Measurements from ENCODE around the gene TNNC1.

Gene TNNC1

DNA sequence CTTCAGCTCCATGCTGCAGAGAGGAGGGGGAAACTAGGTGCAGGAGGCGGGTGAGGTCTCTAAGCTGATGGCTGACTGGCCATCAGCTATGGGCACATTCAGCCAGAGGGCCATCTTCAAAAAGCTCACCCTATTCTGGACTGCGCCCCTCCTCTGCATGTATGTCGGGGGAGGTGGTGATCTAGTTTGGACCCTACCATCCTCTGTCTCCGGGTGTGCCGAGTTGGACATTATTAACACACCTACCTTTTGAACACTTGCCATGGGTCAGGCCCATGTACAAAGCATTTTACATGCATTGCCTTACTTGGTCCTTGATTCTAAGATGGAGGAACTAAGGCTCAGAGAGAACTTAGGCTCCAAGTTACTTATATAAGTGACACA lies 3.0 kb upstream of the TNNC1 start:
- DNase-seq = no peak

DNA sequence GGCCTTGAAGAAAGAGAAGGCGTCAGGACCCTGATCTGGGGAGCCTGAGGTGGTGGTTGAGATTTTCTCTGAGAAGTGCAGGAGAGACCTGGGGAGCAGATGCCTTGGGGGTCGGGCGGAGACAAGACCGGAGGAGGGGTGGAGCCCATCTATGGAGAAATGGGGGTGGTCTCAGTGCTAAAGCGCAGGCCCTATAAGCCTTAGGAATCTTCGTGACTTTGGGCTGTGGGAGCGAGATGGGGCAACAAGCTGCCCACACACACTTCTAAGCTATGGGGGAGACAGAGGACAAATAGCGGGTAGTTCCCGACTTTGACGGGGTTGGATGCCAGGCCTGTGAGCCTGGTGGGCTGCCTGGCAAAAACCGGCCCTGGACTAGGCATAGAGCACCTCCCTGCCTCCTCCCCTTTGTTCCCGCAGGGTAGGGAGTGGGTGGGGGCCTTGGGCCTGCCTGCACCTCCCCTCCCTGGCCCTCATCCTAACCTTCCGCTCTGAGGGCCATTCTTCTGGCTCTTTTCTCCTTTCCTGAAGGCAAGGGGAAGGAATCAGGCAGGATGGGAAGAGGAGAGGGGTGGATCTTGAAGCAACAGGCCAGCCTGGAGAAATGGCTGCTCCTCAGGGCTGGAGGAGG lies 2.4 kb upstream of the TNNC1 start:
- no peak for DNase-seq

DNA sequence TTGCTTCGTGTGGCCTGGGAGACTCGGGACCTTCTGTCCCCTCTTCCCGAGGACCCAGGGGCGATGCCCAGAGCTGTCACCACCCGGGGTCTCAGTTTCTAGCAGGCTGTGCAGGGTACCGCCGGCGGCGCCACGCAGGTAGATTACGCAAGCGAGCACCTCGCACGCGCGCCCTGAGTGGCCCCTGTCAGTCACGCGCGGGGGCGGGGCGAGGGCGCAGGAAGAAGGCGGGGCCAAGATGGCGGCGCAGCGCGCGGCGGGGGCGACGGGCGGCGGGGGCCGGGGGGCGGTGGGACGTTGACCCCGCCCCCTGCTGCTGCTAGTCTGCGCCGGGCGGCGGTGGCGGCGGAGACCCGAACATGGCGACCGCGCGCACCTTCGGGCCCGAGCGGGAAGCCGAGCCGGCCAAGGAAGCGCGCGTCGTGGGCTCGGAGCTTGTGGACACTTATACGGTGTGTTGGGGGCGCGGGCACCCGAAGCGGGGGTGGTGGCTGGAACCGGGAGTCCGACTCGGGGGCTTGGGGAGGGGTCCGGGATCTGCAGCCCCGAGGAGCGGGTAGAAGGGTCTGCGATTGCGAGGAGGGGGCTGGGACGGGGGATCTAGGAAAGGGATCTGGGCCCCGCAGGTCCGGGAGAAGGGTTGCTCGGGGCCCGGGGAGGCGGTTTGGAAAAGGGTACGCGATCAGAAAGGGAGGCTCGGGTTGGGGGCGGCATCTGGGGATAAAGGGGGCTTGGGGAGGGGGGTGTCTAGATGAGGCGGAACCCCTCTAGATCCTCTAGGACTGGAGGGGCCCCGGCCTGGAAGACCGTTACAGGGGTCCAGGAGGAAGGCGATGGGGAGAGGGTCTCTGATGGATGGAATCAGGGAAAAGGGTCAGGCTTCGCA lies 1.7 kb upstream of the TNNC1 start, which contains the start of gene NISCH:
TSS of gene NISCH (plus strand) at position 322 of the 886 bp plus-strand sequence. CDS start at position 360, 38 bp downstream.
- peak; percentile 73 to 82 for DNase-seq

DNA sequence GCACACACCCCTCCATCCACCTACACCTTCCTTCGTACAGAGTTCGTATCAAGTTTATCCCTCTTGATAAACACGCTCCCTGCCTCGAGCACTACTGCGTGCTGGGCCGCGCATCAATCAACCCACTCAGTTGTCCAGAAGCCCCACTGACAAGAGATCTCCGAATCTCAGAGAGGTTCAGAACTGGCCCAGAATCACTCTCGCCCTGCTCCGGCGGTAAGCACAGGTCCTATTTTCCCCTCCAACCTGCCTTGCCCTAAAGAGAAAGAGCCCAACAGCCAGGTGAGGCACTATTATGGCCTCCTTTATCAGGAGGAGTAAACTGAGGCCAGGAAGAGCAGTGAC lies 1.1 kb upstream of the TNNC1 start:
- DNase-seq = no peak

DNA sequence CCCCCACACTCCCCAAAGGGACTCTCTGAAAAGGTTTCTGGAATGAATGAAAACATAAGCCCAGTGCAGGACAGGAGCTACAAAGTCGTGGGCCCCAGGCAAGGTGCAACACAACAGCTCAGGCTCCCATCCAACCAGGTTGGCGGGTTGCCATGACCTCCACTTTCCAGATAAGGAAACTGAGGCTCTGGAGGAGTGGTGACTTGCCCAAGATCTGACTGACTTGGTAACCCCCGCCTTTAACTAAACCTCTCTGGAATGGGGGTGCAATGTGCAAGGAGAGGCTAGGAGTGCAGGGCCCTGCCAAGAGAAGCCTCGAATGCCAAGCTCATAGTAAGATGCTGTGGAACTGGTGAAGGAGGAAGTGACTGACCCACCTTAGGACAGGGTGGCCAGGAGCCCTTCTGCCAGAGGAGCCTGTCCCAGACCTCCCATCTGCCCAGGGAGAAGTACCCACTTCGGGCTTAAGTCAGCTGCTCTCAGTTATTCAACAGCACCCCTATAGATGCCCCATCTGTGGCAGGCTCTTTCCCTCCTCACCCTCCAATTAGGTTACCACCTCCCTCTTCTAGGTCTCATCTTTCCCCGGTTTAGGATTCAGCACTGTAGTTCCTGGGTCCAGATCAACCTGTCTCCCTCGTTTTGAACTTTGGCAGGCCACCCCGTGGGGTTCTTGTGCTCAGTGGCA lies 553 bp upstream of the TNNC1 start:
- DNase-seq = no peak

DNA sequence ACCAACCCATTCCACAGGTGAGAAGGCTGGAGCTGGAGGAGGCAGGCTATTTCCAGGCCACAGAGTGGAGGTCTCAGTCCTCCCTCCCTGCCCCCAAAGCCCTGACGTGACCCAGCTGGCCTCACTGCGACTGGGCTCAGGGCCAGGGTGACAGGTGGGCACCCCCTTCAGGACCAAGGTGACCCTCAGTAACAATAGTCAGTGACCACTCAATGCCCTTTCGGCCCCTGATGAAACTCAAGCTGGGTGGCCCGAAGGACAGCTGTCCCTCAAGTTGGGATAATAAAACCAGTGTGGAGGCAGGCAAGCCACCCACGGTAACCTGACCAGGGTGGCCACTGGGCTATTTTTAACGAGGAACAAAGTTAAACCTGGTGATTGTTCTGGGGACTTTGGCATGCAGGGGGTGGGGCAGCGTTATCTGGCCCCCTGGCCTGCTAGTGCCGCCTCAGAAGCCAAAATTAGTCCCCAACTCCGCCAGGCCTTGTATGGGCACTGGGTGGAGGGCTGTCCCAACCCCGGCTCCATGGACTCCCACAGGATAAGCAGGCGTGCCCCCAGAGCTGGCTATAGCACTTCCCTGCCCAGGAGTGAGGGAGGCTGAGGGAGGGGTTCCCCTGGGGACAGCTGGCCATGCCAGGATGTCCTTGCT lies 1.1 kb downstream of the TNNC1 start:
- DNase-seq = no peak

DNA sequence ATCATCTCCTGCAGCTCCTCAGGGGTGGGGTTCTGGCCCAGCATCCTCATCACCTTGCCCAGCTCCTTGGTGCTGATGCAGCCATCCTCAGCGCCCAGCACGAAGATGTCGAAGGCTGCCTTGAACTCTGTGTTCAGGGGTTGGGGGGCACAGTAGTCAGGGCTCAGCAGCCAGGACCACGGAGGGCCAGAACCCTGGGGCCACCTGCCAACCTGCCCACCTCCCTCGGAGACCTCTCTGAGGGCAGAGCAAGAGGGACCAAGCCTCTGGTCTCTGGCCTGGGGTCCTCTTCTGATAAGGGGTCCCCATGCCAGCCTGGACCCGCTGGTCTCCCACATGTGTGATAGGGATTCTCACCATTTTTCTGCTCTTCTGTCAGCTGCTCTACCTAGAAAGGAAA lies 1.7 kb downstream of the TNNC1 start:
- no peak for DNase-seq

DNA sequence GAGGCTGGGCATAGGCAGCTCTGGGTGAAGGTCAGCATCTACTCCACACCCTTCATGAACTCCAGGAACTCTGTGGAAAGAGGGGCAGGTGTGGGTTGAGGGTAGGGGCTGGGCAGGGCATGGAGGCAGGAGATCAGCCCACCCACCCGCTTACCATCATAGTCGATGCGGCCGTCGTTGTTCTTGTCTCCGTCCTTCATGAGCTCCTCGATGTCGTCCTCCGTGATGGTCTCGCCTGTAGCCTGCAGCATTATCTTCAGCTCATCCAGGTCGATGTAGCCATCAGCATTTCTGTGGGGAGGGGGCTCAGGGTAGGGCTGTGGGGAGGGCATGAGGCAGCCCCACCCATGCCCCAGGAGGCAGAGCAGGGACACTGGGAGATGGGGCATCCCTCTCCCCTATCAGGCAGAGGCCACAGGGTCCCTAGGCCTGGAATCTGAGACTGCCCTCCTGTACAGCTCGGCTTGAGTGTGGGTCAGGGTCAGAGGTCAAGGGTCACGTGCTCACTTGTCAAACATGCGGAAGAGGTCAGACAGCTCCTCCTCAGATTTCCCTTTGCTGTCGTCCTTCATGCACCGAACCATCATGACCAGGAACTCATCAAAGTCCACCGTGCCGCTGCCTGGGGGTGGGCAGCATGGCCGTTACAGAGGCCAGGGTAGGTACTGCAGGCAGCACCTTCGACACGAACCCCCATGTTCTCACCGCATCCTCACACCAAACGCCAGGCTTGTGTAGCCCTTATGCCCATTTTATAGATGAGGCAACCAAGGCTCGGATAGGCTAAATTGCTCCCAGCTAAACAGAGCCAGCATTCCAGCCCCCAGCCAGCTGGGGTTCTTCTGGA lies 2.4 kb downstream of the TNNC1 start:
- no peak for DNase-seq

DNA sequence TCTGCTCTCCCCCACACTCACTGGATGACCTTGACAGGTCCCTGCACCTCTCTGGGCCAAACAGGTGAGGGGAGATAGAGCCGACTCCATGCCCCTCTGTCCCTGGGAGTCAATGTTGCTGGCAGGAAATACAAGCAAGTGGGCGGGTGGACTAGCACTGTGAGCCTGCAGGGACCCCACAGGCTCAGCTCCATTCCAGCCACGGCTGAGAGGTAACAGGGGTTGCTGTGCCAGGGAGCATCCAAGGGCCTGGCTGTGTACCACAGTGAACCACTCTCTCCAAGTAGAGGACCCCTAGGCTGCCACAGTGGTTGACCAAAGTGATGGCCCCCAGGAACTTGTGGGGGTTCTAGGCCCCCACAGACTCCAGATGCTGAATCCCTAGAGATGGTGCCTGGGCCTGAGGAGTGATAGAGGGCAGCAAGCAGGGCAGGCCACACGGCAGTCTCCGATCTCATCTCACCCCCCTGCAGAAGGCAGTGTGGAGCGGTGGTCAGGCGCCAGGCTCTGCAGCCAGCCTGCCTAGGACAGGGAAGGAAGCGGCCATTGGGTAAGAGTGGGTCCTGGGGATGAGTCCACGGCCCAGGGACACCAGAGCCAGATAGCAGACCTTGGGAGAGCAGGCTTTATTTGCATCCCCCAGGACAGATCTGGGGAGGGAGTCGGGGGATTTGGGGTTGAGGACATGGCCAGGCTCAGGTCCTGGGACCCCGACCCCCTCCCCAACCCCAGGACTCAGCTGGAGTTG lies 3.2 kb downstream of the TNNC1 start:
- DNase-seq = no peak

DNA sequence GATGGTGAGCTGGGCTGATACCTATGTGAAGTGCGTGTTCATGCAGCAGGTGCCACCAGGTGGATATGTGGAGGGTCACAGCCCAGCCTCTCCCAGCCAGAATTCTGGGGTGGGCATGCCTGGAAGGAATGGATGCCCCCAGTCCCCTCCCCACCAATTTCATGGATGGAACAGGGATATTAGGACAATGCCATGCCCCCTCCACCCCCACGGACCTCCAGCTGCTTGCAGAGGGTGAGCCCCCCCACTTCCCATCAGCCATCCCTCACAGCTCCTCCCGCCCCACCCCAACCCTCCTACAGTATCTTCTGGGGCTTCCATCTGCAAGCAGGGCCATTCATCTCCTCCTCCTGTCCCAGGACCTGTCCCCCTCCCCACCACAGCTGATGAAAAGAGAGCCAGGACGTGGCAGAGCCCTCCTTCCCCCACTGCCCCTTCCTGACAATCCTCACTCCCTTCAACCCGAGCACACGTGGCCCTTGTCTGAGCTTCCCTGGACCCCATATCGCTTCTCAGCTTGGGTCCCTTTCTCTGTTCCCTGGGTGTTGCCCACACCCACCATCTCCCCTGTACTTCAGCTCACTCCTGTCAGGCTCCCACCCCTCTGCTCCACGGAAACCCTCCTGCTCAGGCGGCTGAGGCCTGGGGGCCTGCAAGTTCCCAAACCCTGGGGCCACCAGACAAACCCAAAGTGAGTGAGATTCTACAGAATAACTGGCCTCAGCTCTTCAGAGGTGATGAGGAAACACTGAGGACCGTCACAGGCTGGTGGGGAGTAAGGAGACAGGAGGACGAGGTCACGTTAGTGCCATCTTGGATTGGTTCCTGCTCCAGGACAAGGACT lies 6.1 kb downstream of the TNNC1 start:
- no peak for DNase-seq

DNA sequence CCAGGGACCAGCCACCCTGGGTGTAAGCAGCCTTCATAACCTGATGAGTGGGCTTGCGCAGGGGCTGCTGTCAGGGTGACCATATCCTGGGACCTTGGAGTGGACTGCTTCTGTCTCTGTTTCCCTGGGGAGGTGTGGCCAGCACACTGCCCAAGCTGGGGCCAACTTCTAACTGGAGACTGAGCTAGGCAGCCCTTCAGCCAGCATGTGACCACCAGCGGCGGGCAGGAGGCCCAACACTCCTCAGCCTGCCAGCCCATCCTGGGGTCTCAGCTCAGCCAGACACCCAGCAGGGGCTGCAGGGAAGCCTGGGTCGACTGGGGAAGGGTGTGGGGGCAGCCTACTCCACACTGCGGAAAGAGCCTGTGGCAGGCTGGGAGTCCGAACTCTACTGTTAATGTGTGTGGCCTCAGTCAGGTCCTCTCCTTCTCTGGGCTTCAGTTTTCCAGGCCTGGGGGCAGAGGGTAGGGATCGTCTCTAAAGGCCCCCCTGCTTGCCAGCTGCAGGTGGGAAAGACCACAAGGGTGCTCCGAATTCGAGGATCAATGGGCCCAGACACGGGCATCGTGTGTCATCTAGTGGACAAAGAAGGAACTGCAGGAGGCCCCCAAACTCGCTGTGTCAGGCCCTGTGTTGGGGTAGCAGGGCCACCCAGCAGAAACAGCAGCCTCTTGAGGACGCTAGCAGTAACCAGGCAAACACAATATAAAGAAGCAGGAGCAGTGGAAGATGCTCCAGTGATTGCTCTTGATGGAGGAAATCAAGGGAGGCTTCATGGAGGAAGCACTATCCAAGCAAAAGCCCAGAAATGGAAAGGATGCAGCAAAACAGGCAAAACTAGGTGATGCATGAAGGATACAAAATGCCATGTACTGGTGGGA lies 7.0 kb downstream of the TNNC1 start:
- DNase-seq = peak in 1 of 2 donors; percentile 40

DNA sequence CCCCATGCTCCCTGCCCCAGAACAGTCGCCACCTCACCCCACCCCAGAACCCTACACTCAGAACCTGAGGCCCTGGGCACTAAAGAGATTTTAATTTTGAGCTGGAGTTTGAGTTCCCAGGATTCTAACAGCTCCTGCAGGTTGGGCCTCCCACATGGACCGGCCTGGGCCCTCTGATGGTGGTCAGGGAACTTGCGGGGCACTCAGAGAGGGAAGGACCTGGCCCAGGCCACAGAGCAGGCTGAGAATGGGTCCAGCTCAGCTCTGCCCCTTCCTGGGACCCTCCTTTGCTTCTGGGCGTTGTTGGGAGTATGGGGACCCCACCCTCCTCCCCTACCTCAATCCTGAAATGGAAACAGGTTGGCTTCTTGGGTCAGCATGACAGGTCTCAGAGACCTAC lies 7.8 kb downstream of the TNNC1 start:
- DNase-seq = no peak

DNA sequence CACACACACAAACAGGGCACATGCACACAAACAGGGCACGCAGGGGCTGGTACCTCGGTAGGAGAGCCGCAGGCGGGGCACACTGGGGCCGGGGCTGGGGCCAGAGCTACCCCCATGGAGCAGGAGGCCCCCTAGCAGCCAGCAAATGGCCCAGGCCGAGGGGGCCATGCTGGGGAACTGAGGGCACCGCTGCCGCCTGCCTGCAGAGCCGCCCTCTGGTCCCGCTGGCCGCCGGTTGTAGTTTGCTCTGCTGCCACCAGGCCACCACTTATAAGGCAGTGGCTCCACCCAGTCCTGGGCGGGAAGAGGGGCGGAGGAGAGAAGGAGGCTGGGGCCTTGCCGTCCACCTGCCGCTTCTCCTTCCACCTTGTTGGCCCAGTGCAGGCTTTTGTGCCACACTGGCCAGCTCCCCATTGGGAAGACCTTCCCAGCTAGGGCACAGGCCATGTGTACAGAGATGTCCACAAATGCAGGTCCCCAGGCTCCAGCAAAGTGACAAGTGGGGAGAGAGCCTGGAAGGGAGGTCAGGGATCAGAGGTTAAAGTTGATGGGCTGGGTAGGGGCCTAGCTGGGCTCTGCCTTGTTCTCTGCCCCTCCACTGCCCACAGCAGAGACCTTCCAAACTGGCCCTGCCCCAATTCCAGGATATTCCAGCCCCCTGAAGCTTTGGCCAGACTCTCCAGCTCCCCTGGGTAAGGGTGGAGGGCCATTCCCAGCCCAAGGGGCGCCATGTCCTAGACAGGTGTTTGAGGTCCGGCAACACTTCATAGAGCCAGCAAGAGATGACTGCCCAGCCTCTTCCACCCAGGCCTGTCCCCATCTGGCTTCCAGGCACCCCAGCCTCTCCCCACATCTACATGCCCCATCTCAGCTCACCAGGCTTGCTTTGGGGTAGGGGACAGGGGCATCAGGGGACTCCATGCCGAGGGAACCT lies 8.7 kb downstream of the TNNC1 start, which contains the start of gene SEMA3G:
TSS of gene SEMA3G (minus strand) at position 244 of the 934 bp plus-strand sequence. CDS start at position 168, 76 bp downstream.
- DNase-seq = no peak

DNA sequence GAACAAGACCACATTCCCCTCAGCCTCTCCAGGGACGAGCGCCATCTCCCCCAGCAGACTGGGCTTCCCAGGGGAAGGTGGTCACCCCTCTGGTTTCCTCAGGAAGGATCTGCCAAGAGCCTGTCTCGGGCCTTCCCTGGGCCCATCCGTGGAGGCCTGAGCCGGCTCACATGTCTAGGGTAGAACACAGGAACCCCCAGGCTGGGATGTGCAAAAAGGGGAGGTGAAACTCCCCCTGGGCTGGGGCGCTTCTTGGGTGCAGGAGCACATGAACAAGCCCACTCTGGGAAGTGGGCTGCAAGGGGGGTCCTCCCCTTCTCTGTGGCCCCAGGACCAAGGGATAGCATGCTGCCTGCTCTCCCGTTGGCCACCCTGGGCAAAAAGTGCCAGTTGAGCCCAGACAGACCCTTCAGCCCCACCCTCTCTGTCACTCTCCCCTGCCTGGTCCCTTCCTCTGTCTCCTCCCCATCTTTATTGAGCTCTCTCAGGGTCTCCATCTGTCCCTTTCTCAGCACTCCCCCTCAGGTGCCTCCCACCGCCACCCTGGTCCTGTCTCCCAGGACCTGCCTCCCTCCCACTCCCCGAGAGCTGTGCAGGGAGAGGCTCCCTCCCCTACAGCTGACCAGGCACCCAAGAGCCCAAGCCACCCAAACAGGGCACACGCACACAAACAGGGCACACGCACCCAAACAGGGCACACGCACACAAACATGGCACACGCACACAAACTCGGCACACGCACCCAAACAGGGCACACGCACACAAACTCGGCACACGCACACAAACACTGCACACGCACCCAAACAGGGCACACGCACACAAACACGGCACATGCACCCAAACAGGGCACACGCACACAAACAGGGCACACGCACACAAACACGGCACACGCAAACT lies 9.8 kb downstream of the TNNC1 start:
- no peak for DNase-seq

DNA sequence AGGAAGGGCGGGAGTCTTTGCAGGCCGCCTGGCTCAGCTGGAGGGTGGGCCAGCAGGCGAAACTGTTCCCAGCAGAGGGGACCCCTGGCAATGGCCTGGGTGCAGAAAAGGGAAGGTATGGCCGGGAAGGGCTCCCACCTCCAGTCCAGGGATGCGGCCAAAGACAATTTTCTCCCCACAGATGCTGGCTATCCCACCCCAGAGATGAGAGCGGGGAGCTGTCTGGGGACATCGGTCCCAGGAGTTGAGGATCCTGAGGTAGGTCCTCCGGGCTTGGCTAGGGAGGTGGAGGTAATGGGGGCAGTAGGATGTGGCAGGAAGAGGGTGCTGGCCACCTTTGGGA lies 10.6 kb downstream of the TNNC1 start:
- no peak for DNase-seq

DNA sequence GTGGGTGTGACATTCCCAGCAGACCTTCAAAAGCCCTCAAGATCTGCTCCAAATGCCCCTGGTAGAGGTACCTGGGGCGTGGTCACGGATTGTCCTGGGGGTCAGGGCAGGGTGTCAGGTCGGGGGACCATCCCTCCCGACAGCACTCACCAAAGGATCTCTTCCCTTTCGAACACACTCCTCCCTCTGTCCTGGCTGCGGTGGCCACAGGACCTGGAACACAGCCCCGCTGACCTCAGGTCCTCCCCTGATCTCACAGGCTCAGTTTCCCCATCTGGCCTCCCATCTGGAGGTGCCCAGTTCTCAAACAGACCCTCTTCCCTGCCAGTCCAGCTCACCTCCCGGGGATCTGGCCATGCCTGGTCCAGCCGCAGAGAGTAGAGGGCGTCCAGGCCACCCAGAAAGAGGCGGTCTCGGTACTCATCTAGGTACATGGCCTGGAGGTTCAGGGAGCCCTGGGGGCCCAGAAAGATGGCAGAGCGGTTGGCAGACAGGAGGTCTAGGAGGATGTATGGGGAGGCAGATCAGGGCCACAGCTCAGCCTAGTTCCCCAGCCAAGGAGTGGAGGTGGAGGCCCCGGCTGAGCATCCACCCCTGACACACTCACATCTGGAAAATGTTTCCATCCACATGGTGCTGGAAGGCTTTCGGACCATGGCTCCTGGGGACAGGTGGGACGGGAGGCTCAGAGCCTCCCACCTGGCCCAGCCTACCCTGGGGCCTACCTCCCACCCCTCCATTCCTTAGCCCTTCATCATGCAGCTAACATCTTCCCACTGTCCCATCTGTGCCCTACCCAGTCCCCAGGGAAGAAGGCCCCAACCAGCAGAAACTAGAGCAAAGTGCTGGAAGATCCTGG lies 11.2 kb downstream of the TNNC1 start:
- DNase-seq = no peak
